ENCODE measurements around the gene RAB38.

DNA sequence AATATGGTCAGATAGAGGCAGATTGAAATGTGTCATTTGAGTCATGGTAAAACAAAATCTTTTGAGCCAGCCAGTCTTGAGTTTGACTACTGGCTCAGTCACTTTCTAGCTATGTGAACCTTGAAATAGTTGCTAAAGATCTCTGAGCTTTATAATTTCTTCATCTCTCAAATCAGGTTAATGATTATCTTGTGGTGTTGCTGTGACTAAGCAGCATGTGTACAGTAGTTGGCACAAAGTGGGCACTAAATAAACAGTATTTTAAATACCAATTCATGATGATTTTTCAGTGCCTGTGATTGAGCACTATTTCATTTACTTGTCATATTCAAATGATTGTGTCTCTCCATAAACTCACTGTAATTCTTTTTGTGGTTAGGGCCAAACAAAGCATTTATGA, 70.8 kb downstream of the RAB38 start:
- TF ChIP-seq CTCF (IDR thresholded peaks at IDR 0.05) (no peak), POLR2A (IDR thresholded peaks at IDR 0.05) (no peak)

All from vagina (tissue), 2 donors.